GM12873 (cell line): Measurements from ENCODE around the gene HSPD1.

ENCODE experiments used
- CTCF ChIP-seq: IDR thresholded peaks from 2 replicates; pipeline ENCODE4 v1.5.1; 2012; ENCODE audit warnings: low read depth, mild to moderate bottlenecking, moderate library complexity, low read length, control low read depth; ENCODE audit not compliant: insufficient read depth; ENCODE audit errors: missing control alignments

The HSPD1 gene

GRCh38 chr2:197516393-197516761 is 16.7 kb upstream of the HSPD1 start:
- TF ChIP-seq CTCF: no peak

- no peak for TF ChIP-seq CTCF
These were observed 16.2 kb upstream of the HSPD1 start, which contains the start of gene MOB4 for GRCh38 chr2:197515739-197516392. Gene MOB4, plus strand, starts transcription at chr2:197516066. Its CDS starts 21 bp downstream, at chr2:197516087.

- no peak for TF ChIP-seq CTCF
These were observed 15.7 kb upstream of the HSPD1 start for GRCh38 chr2:197515315-197515738.

- no peak for TF ChIP-seq CTCF
These were observed 15.1 kb upstream of the HSPD1 start for GRCh38 chr2:197514754-197515153.

GRCh38 chr2:197513915-197514314 is 14.3 kb upstream of the HSPD1 start:
- no peak for TF ChIP-seq CTCF

GRCh38 chr2:197506658-197507057 is 7.0 kb upstream of the HSPD1 start:
- no peak for TF ChIP-seq CTCF

- no peak for TF ChIP-seq CTCF
These were observed 4.9 kb upstream of the HSPD1 start for GRCh38 chr2:197504512-197504911.
